Naive thymus-derived CD8-positive, alpha-beta T cell (primary cell): ENCODE results near the gene MSS51. TPM values are rescaled to one million over a fixed set of nuclear protein-coding genes. Genes with fewer than 3 reads are reported as not detected.
A peak's percentile ranks its signal among the peaks of the same experiment; 100 is the strongest.
"Not testable (repeated sequence)": the region's sequence is repeated elsewhere in the genome, so short reads cannot be mapped to it uniquely, and the experiment has no call there.

Experiments used
- ATAC-seq, 2 donors: fragments of 150-1000 bp; cut with Tn5 transposase in 1 of 2; sonication (Bioruptor Pico), chemical (Tn5 transposase) in 1 of 2; 1 replicate in 1 of 2; 2 replicates in 1 of 2; pipeline ENCODE4 v1.10.0; 2021; ENCODE audit warnings: mild to moderate bottlenecking in 2 of 2, moderate library complexity in 2 of 2
- POLR2A ChIA-PET: fragments of 350-600 bp; sonication (Branson Sonifier 250); formaldehyde crosslinking; loops from one replicate; lab custom pipeline; 2021; ENCODE audit warnings: antibody characterized with exemption; lab: Charles Lee
- DNase-seq, 10 donors: peaks; one replicate each; pipeline versions ENCODE4 v3.0.0 to v3.0.0-alpha.2; 2020 to 2022
- H3K27ac Mint-ChIP-seq, 10 donors: one replicate each; pipeline ENCODE4 v1.8.0; 2020 to 2022; ENCODE audit warnings: mild to moderate bottlenecking in 10 of 10, mixed read lengths in 10 of 10, moderate library complexity in 4 of 10, inconsistent platforms in 1 of 10
- H3K27me3 Mint-ChIP-seq, 5 donors: one replicate each; pipeline ENCODE4 v1.8.0; 2021 to 2022; ENCODE audit warnings: mixed read lengths in 5 of 5
- H3K36me3 Mint-ChIP-seq, 3 donors: one replicate each; pipeline ENCODE4 v1.8.0; 2020 to 2022; ENCODE audit warnings: mixed read lengths in 3 of 3, mild to moderate bottlenecking in 2 of 3, inconsistent platforms in 1 of 3
- H3K4me1 Mint-ChIP-seq, 4 donors: one replicate each; pipeline ENCODE4 v1.8.0; 2021 to 2022; ENCODE audit warnings: mixed read lengths in 4 of 4
- H3K4me3 Mint-ChIP-seq, 10 donors: one replicate each; pipeline ENCODE4 v1.8.0; 2020 to 2022; ENCODE audit warnings: mild to moderate bottlenecking in 10 of 10, mixed read lengths in 10 of 10, moderate library complexity in 6 of 10, inconsistent platforms in 1 of 10
- H3K9me3 Mint-ChIP-seq, 9 donors: one replicate each; pipeline ENCODE4 v1.8.0; 2020 to 2022; ENCODE audit warnings: mixed read lengths in 9 of 9, mild to moderate bottlenecking in 3 of 9, inconsistent platforms in 1 of 9, moderate library complexity in 1 of 9
- polyA plus RNA-seq, 3 donors: library from polyadenylated mRNA; unstranded; fragments of 300-500 nt; fragmentation: Illumina TruSeq; gene quantifications; one replicate each; pipeline ENCODE4 v1.2.3, GENCODE V29; 2021
- total RNA-seq, 8 experiments: library from RNA in 2 of 8; stranded (reverse) in 2 of 8; gene quantifications; one replicate each; pipeline ENCODE4 v1.2.3 and lab custom pipeline; 2021 to 2026

Gene MSS51
- total and polyA plus RNA-seq, 5 experiments from 2014 or later: 0.07 to 6.2 (median 3.0) TPM; not detected in 1

DNA sequence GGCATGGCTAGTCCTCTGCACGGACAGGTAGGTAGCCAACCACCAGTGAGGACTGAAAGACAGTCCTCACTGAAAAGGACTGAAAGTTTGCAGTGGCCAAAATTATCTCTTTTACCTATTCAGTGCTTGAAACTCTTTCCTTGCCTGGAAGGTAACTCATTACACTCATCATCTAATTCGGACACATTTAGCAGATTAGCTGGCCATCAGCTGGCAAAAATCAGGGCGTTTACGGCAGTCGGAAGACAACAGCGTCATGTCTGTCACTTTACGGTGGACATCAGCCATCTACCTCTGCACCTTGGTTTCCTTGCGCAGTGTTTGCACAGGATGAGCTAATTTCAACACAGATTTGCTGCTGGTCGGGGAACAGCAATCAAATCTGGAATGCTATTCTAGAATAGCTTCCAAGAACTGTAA, 20.2 kb downstream of the MSS51 start:
- H3K27ac Mint-ChIP-seq: peak overlapping the region; percentile 84 to 96 (median 93)
- H3K4me3 Mint-ChIP-seq: peak overlapping the region; percentile 89 to 99 (median 94)
- H3K9me3 Mint-ChIP-seq: no peaks in the 10 kb centered on the region
- peak; percentile 21 to 49 for ATAC-seq
- POLR2A ChIA-PET: interaction anchor here (0.6 to 3.0 kb wide), 8 partner anchors 9 to 831 kb away, joined by 3 to 27 read pairs (median 4); partner anchors contain the start of genes CFAP70, DNAJC9, MRPS16 and PPP3CB
- DNase-seq: peak in 6 of 10 donors; percentile 26 to 71 (median 56)
- peaks cover 28 to 62% (median 58%) of the 10 kb centered on the region in 4 donors for H3K4me1 Mint-ChIP-seq
- peaks cover 0 to 5% (median 0%) of the 10 kb centered on the region in 3 donors for H3K36me3 Mint-ChIP-seq
- H3K27me3 Mint-ChIP-seq: peaks cover 0 to 2% (median 0%) of the 10 kb centered on the region in 5 donors

DNA sequence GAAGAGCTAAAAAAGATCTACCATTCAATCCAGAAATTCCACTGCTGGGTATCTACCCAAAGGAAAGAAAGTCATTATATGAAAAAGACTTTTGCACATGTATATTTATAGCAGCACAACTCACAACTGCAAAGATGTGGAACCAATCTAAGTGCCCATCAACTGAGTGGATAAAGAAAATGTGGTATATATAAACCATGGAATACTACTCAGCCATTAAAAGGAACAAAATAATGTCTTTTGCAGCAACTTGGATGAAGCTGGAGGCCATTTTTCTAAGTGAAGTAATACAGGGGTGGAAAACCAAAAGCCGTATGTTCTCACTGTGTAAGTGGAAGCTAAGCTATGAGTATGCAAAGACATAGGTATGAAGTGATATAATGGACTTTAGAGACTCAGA, 22.5 kb downstream of the MSS51 start:
- no peak overlapping the region for H3K27ac Mint-ChIP-seq
- H3K4me3 Mint-ChIP-seq: peak overlapping the region in 8 of 10 donors; percentile 2 to 99 (median 36)
- no peak for ATAC-seq
- DNase-seq: no peak
- peaks cover 0 to 21% (median 7%) of the 10 kb centered on the region in 3 donors for H3K36me3 Mint-ChIP-seq
- POLR2A ChIA-PET: interaction anchor here (0.6 kb wide), 1 partner anchor 152 kb away, joined by 3 read pairs; no protein-coding TSS in a partner anchor
- peaks cover 0 to 2% (median 0%) of the 10 kb centered on the region in 5 donors for H3K27me3 Mint-ChIP-seq
- H3K9me3 Mint-ChIP-seq: no peaks in the 10 kb centered on the region
- H3K4me1 Mint-ChIP-seq: peaks cover 39 to 84% (median 77%) of the 10 kb centered on the region in 4 donors

DNA sequence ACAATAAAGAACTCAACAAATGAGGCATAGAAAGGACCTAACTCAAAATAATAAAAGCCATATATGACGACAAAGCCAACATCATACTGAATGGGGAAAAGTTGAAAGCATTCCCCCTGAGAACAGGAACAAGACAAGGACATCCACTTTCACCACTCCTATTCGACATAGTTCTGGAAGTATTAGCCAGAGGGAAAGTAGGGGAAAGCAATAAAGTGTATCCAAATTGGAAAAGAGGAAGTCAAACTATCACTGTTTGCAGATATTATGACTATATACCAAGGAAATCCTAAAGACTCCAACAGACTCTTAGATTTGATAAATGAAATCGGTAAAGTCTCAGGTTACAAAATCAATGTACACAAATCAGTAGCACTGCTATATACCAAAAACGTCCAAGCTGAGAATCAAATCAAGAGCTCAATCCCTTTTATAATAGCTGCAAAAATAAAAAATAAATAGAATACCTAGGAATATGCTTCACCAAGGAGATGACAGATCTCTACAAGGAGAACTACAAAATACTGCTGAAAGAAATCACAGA, 24.3 kb downstream of the MSS51 start:
- POLR2A ChIA-PET: no interaction called here
- H3K9me3 Mint-ChIP-seq: no peaks in the 10 kb centered on the region
- ATAC-seq (no peak), DNase-seq (no peak)
- peak overlapping the region in 5 of 10 donors; percentile 1 to 99 (median 22) for H3K4me3 Mint-ChIP-seq
- no peaks in the 10 kb centered on the region for H3K27me3 Mint-ChIP-seq
- no peak overlapping the region for H3K27ac Mint-ChIP-seq
- peaks cover 33 to 80% (median 78%) of the 10 kb centered on the region in 4 donors for H3K4me1 Mint-ChIP-seq
- peaks cover 0 to 23% (median 7%) of the 10 kb centered on the region in 3 donors for H3K36me3 Mint-ChIP-seq

DNA sequence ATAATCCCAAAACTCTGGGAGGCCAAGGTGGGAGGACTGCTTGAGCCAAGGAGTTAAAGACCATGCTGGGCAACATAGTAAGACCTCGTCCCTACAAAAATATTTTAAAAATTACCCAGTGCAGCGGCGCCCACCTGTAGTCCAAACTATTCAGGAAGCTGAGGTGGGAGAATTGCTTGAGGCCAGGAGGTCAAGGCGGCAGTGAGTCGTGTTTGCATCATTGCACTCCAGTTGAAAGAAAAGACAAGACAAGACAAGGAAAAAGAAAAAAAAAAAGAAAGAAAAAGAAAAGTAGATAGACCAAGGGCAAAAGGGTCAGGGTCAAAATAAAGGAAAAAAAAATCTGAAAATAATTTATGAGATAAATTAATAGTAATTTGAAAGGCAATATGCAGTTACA, 25.3 kb downstream of the MSS51 start:
- Mint-ChIP-seq H3K4me3 (peak overlapping the region in 1 of 10 donors; percentile 60), H3K27ac (peak overlapping the region in 1 of 10 donors; percentile 14), H3K27me3 (no peaks in the 10 kb centered on the region), H3K36me3 (peaks cover 0 to 23% (median 7%) of the 10 kb centered on the region in 3 donors), H3K4me1 (peaks cover 32 to 82% (median 82%) of the 10 kb centered on the region in 4 donors), H3K9me3 (no peaks in the 10 kb centered on the region)
- ATAC-seq (no peak), DNase-seq (no peak)
- POLR2A ChIA-PET: no interaction called here

DNA sequence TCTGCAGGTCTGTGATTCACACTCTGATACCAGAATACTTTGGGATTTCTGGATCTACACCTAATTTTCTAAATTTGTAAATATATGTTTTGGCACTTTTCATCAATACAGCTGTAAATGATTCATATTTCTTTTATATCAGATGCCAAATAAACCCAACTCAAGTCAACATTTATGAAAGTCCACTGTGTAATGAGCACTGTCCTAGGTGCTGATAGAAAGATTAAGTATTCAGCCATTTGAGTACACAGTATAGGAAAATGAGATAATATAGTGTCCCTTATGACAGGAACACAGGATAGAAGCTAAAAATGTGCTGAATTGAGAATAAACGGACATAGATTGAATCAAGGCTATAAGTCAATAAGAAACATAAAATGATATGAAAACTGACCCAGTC, 25.9 kb downstream of the MSS51 start:
- H3K36me3 Mint-ChIP-seq: peaks cover 0 to 23% (median 7%) of the 10 kb centered on the region in 3 donors
- H3K4me3 Mint-ChIP-seq: no peak overlapping the region
- DNase-seq (no peak), ATAC-seq (no peak)
- no peak overlapping the region for H3K27ac Mint-ChIP-seq
- H3K4me1 Mint-ChIP-seq: peaks cover 32 to 83% (median 80%) of the 10 kb centered on the region in 4 donors
- POLR2A ChIA-PET: no interaction called here
- H3K9me3 Mint-ChIP-seq: no peaks in the 10 kb centered on the region
- H3K27me3 Mint-ChIP-seq: no peaks in the 10 kb centered on the region

DNA sequence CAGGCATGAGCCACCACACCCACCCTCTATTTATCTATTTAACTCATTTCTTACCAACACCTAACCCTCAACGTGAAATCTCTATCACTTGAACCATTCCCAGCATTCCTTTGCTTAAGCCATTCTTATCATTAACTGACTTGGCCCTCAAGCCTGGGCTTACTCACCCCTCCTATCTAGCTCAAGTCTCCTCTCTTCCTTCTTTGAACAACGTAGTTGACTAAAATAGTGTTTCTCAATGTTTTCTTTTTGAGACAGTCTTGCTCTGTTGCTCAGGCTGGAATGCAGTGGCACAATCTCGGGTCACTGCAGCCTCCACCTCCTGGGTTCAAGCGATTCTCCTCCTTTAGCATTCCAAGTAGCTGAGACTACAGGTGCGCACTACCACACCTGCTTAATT, 26.5 kb downstream of the MSS51 start:
- Mint-ChIP-seq H3K27ac (peak overlapping the region in 1 of 10 donors; percentile 43), H3K4me1 (peaks cover 32 to 79% (median 77%) of the 10 kb centered on the region in 4 donors), H3K36me3 (peaks cover 0 to 23% (median 7%) of the 10 kb centered on the region in 3 donors), H3K9me3 (no peaks in the 10 kb centered on the region), H3K27me3 (no peaks in the 10 kb centered on the region), H3K4me3 (peak overlapping the region in 3 of 10 donors; percentile 24 to 37 (median 34))
- DNase-seq (no peak), ATAC-seq (no peak)
- POLR2A ChIA-PET: no interaction called here

DNA sequence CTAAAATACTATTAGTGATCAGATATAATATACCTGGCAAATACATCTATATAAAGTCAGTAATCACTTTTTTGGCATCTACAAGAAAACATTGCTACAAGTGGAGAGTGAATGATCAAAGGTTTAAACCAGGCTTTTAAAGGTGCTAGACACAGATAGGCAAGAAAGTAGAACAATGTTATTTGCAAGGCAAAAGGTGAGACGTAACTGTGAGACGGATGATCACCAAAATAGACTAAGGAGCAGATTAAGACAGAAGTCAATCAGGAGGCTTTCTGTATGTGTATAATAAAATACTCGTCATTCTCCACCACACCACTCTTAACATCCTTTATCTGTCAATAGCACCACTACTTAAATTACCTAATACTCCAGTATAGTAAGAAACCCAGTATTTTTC, 27.8 kb downstream of the MSS51 start:
- no peaks in the 10 kb centered on the region for H3K9me3 Mint-ChIP-seq
- no peak overlapping the region for H3K4me3 Mint-ChIP-seq
- DNase-seq (no peak), ATAC-seq (no peak)
- H3K4me1 Mint-ChIP-seq: peaks cover 27 to 71% (median 67%) of the 10 kb centered on the region in 4 donors
- H3K27me3 Mint-ChIP-seq: no peaks in the 10 kb centered on the region
- H3K27ac Mint-ChIP-seq: peak overlapping the region in 1 of 10 donors; percentile 80
- H3K36me3 Mint-ChIP-seq: peaks cover 0 to 26% (median 7%) of the 10 kb centered on the region in 3 donors
- POLR2A ChIA-PET: no interaction called here

DNA sequence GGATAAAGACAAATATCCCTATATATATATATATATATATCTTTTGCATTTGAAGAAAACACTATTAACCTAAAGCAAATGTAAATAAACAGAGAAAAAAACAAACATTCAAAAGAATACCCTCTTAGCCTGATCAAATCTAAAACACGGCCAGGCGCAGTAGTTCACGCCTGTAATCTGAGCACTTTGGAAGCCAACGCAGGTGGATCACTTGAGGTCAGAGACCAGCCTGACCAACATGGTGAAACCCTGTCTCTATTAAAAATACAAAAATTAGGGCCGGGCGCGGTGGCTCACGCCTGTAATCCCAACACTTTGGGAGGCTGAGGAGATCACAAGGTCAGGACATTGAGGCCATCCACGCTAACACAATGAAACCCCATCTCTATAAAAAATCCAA, 28.7 kb downstream of the MSS51 start:
- Mint-ChIP-seq H3K9me3 (no peaks in the 10 kb centered on the region), H3K36me3 (peaks cover 0 to 31% (median 7%) of the 10 kb centered on the region in 3 donors), H3K27me3 (no peaks in the 10 kb centered on the region), H3K4me1 (peaks cover 23 to 67% (median 60%) of the 10 kb centered on the region in 4 donors), H3K27ac (peak overlapping the region in 1 of 10 donors; percentile 37), H3K4me3 (no peak overlapping the region)
- DNase-seq: no peak
- POLR2A ChIA-PET: no interaction called here
- ATAC-seq: no peak

DNA sequence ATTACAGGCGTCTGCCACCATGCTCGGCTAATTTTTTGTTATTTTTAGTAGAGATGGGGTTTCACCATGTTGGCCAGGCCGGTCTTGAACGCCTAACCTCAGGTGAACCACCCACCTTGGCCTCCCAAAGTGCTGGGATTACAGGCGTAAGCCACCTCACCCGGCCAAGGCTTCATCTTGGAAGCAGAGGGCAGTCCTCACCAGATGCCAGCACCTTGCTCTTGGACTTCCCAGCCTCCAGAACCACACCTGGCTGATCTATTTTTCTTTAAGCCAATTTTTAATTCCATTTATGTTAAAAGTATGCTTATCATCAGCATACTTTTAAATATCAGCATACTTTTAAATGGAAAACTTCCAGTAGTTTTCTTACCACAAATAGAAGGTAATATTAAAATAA, 31.7 kb downstream of the MSS51 start:
- H3K4me3 Mint-ChIP-seq: no peak overlapping the region
- no peak for ATAC-seq

DNA sequence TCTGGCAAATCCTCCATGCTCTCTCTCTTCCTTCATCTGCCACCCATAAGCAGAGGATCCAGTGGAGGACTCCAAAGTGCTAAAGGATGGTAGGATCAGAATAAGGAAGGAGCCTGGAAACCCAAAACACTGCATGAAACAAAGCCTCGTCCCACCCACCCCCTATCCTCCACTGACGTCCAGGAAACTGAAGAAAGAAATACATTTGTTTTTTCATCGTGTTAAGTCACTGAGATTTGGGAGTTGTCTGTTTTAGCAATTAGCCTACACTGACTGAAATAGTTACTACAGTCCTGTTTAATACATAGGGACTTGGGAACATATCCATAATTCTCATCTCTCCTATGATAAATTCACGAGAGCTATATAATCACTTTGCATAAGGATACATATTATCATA, 34.3 kb downstream of the MSS51 start:
- POLR2A ChIA-PET: interaction anchor here (1.1 kb wide), 1 partner anchor 20 kb away, joined by 3 read pairs; no protein-coding TSS in a partner anchor
- DNase-seq: no peak
- Mint-ChIP-seq H3K36me3 (peaks cover 0 to 62% (median 17%) of the 10 kb centered on the region in 3 donors), H3K4me3 (no peak overlapping the region), H3K9me3 (no peaks in the 10 kb centered on the region), H3K27me3 (no peaks in the 10 kb centered on the region), H3K27ac (peak overlapping the region in 3 of 10 donors; percentile 42 to 51 (median 44)), H3K4me1 (peaks cover 3 to 28% (median 17%) of the 10 kb centered on the region in 4 donors)
- no peak for ATAC-seq

More for the DNA sequence above, 31.7 kb downstream of the MSS51 start:
- H3K27ac Mint-ChIP-seq: no peak overlapping the region
- H3K4me1 Mint-ChIP-seq: peaks cover 5 to 49% (median 33%) of the 10 kb centered on the region in 4 donors
- H3K36me3 Mint-ChIP-seq: peaks cover 0 to 44% (median 2%) of the 10 kb centered on the region in 3 donors
- DNase-seq: no peak
- no peaks in the 10 kb centered on the region for H3K27me3 Mint-ChIP-seq
- no peaks in the 10 kb centered on the region for H3K9me3 Mint-ChIP-seq
- POLR2A ChIA-PET: interaction anchor here (1.2 kb wide), 1 partner anchor 11 kb away, joined by 3 read pairs; no protein-coding TSS in a partner anchor

DNA sequence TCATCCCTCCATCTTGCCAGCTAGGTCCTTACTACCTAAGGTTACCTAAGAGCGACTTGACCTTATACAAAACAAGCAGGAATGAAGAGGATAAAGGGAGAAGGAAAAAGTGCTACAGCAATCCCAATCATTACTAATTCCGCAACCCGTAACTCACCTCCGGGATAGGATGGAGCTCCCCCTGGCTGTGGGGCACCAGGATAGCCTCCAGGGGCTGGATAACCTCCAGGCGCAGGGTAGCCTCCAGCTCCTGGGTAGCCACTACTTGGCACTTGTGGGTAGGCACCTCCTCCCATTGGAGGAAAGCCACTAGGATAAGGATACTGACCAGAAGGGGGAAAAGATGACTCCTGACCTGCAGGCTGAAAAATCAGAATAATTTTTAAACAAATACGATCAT, 35.3 kb downstream of the MSS51 start:
- Mint-ChIP-seq H3K27ac (peak overlapping the region in 3 of 10 donors; percentile 25 to 71 (median 47)), H3K27me3 (no peaks in the 10 kb centered on the region), H3K4me1 (peaks cover 6 to 22% (median 10%) of the 10 kb centered on the region in 4 donors), H3K36me3 (peaks cover 0 to 70% (median 22%) of the 10 kb centered on the region in 3 donors), H3K9me3 (no peaks in the 10 kb centered on the region), H3K4me3 (no peak overlapping the region)
- ATAC-seq (no peak), DNase-seq (no peak)
- POLR2A ChIA-PET: no interaction called here

DNA sequence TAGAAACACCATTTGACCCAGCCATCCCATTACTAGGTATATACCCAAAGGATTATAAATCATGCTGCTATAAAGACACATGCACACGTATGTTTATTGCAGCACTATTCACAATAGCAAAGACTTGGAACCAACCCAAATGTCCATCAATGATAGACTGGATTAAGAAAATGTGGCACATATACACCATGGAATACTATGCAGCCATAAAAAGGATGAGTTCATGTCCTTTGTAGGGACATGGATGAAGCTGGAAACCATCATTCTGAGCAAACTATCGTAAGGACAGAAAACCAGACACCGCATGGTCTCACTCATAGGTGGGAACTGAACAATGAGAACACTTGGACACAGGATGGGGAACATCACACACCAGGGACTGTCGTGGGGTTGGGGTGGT, 39.0 kb downstream of the MSS51 start:
- H3K9me3 Mint-ChIP-seq, H3K4me3 Mint-ChIP-seq, H3K27ac Mint-ChIP-seq, DNase-seq, H3K27me3 Mint-ChIP-seq, ATAC-seq: not testable (repeated sequence)
- Mint-ChIP-seq H3K36me3 (peaks cover 0 to 88% (median 26%) of the 10 kb centered on the region in 3 donors), H3K4me1 (peaks cover 0 to 13% (median 8%) of the 10 kb centered on the region in 4 donors)
- POLR2A ChIA-PET: interaction anchor here (0.6 kb wide), 1 partner anchor 17 kb away, joined by 3 read pairs; no protein-coding TSS in a partner anchor

GRCh38 chr10:73388228-73388627, 45.1 kb downstream of the MSS51 start:
- Mint-ChIP-seq H3K9me3 (no peaks in the 10 kb centered on the region), H3K36me3 (peaks cover 0 to 92% (median 31%) of the 10 kb centered on the region in 3 donors), H3K27ac (peak overlapping the region in 1 of 10 donors; percentile 34), H3K4me1 (peaks cover 0 to 8% (median 7%) of the 10 kb centered on the region in 4 donors), H3K27me3 (no peaks in the 10 kb centered on the region), H3K4me3 (no peak overlapping the region)
- DNase-seq (no peak), ATAC-seq (no peak)
- POLR2A ChIA-PET: no interaction called here
